Spleen (tissue), 7 donors: ENCODE data around the gene DBH.

Experiments
- POLR2AphosphoS5 ChIP-seq, 3 donors: sonication (generic); formaldehyde crosslinking; IDR thresholded peaks; one replicate each; pipeline ENCODE4 v1.5.1; 2017; ENCODE audit warnings: antibody characterized with exemption in 3 of 3
- TF ChIP-seq, protein P1 (sequence below), 11 experiments: fragments of 200-600 bp in 7 of 11; fragments of 450-650 bp in 4 of 11; sonication (generic) in 4 of 11; IDR thresholded peaks in 8 of 11; conservative IDR thresholded peaks in 3 of 11; 1 replicate in 7 of 11; 2 replicates in 4 of 11; pipeline versions ENCODE4 v1.4.0 to v1.8.0; 2016 to 2021; ENCODE audit warnings: antibody characterized with exemption in 11 of 11, inconsistent platforms in 4 of 11, mild to moderate bottlenecking in 1 of 11
- donor health status: DM: no; HTN: no; CAD: no; lungs with moderate emphysema.
- donor health status: DM: no; HTN: no; CAD: no.
- donor health status: DM: no; HTN: no; CAD: no.

GRCh38 chr9:133628766-133629165 is 7.4 kb upstream of the DBH start:
- TF ChIP-seq, protein P1, sequence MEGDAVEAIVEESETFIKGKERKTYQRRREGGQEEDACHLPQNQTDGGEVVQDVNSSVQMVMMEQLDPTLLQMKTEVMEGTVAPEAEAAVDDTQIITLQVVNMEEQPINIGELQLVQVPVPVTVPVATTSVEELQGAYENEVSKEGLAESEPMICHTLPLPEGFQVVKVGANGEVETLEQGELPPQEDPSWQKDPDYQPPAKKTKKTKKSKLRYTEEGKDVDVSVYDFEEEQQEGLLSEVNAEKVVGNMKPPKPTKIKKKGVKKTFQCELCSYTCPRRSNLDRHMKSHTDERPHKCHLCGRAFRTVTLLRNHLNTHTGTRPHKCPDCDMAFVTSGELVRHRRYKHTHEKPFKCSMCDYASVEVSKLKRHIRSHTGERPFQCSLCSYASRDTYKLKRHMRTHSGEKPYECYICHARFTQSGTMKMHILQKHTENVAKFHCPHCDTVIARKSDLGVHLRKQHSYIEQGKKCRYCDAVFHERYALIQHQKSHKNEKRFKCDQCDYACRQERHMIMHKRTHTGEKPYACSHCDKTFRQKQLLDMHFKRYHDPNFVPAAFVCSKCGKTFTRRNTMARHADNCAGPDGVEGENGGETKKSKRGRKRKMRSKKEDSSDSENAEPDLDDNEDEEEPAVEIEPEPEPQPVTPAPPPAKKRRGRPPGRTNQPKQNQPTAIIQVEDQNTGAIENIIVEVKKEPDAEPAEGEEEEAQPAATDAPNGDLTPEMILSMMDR (IDR thresholded peaks at IDR 0.05 in 8 of 11, conservative IDR thresholded peaks at IDR 0.05 in 3 of 11), result no peak
- no peak for TF ChIP-seq POLR2AphosphoS5 (IDR thresholded peaks at IDR 0.05)
